Activated CD4-positive, alpha-beta T cell treated with anti-CD3 and anti-CD28 coated beads for 24 hours (primary cell): ENCODE data around the gene LPIN2.
A peak's percentile ranks its signal among the peaks of the same experiment; 100 is the strongest.
"Not testable (repeated sequence)": the region's sequence is repeated elsewhere in the genome, so short reads cannot be mapped to it uniquely, and the experiment has no call there.

Experiments used
- DNase-seq, 2 donors: peaks; one replicate each; pipeline ENCODE4 v3.0.0-alpha.2; 2020; ENCODE audit warnings: low read depth in 2 of 2

Gene LPIN2

GRCh38 chr18:3046216-3046808 lies 33.4 kb upstream of the LPIN2 start:
- no peak for DNase-seq

- no peak for DNase-seq
These were observed 32.2 kb upstream of the LPIN2 start for GRCh38 chr18:3044931-3045698.

- DNase-seq, result no peak
These were observed 29.4 kb upstream of the LPIN2 start for GRCh38 chr18:3042379-3042778.

- no peak for DNase-seq
These were observed 28.9 kb upstream of the LPIN2 start for GRCh38 chr18:3041843-3042242.

DNA sequence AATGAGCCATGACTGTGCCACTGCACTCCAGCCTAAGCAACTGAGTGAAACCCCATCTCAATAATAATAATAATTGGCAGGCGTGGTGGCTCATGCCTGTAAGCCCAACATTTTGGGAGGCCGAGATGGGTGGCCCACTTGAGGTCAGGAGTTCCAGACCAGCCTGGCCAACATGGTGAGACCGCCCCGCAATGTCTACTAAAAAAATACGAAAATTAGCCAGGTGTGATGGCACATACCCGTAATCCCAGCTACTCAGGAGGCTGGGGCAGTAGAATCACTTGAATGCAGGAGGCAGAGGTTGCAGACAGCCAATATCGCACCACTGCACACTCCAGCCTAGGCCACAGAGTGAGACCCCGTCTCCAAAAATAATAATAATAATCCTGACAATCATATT lies 27.9 kb upstream of the LPIN2 start:
- no peak for DNase-seq

DNA sequence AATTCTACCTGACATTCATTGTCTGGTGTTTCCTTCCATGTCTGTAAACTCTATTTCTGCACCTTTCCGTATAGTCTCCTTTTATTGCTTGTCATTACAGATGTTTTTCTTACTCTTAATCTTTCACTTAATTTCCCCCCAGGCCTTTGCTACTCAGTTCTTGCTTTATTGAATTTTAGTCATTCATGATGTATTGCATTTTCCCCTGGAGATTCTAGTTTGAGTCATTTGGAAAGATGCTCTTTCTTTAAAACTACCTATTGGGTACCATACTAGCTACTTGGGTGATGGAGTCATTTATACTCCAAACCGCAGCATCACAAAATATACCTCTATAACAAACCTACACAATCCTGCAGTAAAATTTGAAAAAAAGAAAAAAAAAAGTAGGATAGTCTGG lies 27.2 kb upstream of the LPIN2 start:
- DNase-seq, result no peak

DNA sequence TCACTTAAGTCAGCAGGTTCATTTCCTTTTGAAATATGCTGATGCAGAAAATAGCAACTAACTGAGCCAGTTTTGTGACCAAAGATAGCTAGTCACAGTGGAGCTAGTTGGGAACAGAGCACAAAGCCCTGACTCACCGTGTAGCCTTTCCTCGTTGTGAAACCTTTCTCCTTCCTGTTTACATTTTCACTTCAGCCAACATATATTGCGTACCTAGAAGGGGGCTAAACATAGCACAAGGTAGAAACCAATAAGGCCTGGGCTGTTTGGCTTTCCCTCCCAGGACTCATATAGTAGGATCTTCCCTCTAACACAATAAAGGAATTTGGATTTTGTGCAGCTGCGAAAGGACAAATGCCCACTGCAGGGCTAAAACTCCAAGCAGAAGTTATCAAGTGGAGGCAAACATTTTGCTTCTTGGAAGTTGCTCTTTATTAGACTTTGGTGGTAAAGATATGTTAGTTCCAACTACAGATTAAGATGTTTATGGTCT lies 24.5 kb upstream of the LPIN2 start:
- DNase-seq, result no peak

- DNase-seq, result no peak
These were observed 23.2 kb upstream of the LPIN2 start for GRCh38 chr18:3036108-3036507.

GRCh38 chr18:3035635-3036034 lies 22.7 kb upstream of the LPIN2 start:
- DNase-seq, result no peak

- DNase-seq, result no peak
These were observed 19.8 kb upstream of the LPIN2 start for GRCh38 chr18:3032721-3033120.

DNA sequence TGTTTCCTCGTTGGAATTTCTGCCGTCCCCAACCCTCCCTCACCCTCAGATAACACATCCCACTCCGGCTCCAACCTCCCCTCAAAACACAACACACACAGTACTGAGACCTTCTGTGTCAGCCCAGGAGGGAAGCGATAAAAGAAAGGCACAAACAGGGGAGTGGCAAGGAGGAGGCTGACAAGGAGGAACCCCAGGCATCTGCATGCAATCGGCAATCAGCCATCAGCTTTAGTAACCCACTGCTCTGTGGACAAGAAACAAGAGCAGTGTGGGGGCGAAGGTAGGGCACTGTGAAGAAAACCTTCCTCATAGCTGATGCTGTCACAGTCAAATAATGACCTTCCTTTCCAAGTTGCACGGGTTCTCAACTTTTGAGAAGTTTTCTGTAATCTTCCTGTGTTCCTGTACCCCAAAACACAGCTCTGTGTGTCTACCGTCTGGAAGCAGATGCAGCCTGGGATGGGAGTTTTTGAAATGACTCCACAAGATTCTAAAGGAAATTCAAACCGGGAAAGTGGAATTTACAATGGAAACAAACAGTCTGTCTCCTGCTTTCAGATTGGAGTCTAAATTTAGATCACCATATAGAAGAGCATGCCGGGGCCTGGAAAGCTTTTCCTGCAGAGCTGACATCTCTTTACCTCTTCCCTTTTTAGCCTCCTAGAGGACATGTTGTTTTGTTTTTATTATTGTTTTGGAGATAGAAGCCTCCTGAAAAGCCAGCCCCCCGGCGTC lies 16.4 kb upstream of the LPIN2 start:
- no peak for DNase-seq

DNA sequence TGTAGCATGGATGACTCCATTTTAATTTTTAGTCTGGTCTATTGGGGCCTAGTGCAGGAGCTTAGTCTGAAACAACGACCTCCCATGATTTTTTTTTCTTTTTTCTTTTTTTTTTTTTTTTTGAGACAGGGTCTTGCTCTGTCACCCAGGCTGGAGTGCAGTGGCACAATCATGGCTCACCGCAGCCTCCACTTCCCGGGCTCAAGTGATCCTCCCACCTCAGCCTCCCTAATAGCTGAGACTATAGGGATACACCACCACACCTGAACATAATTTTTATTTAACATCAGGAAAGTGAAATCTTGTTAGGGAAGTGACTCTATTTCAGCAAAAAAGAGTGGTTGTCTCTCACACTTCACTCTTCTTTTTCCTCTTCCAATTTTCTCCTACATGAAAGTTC lies 15.2 kb upstream of the LPIN2 start:
- not testable (repeated sequence) for DNase-seq

- DNase-seq, result no peak
These were observed 14.5 kb upstream of the LPIN2 start for GRCh38 chr18:3027370-3027891.

- no peak for DNase-seq
These were observed 12.6 kb upstream of the LPIN2 start for GRCh38 chr18:3025544-3025943.

GRCh38 chr18:3023603-3024002 lies 10.7 kb upstream of the LPIN2 start:
- not testable (repeated sequence) for DNase-seq

- DNase-seq, result no peak
These were observed 3.8 kb upstream of the LPIN2 start for GRCh38 chr18:3016585-3017297.

DNA sequence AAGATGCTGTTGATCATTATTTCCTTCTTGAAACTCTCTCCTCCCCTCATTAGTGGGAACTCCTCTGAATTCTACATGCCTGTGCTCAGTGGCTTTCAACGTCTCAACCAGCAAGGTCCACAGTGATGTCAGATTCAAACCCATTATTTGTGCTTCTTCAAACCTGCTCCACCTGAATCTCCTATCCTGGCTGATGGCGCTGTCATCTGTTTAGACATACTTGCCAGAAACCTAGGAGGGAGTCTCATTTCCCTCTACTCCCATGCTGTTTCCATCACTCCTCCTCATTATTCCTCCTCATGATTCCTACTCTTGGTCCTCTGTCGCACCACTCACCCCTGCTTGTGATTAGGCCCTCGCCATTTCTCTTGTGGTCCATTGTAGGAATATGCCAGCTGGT lies 2.9 kb upstream of the LPIN2 start:
- no peak for DNase-seq

GRCh38 chr18:3015204-3015592 lies 2.3 kb upstream of the LPIN2 start:
- DNase-seq, result no peak

DNA sequence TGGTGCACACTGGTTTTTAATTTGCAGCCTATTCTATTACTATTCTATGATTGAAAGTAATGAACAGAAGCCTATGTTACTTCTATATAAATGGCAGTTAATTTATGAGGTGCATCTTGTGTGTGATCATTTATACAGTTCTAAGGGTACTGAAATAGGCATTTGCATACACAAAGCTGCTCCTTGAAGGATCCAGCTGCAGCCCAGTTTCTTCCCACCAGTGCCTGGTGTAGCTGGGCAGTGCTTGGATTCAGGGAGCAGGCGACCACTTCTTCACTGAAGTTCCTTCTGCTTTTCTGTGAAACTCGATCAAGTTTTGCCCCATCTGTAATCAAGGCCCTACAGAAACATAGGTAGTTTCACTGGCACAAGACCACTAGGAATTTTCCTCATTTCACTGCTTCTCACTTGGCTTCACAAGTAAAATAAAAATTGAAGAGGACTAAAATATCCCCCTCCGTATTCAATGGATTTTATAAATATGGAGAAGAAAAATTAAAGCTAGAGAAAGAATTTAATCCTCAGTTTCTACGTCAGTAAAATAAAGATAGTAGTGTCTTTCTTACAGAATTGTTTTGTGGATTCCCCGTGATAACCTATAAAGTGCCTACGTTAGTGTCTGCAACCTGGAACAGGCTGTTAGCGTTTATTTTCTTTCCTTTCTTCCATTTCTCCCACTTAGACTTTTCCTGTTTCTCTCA lies 1.7 kb upstream of the LPIN2 start:
- no peak for DNase-seq

DNA sequence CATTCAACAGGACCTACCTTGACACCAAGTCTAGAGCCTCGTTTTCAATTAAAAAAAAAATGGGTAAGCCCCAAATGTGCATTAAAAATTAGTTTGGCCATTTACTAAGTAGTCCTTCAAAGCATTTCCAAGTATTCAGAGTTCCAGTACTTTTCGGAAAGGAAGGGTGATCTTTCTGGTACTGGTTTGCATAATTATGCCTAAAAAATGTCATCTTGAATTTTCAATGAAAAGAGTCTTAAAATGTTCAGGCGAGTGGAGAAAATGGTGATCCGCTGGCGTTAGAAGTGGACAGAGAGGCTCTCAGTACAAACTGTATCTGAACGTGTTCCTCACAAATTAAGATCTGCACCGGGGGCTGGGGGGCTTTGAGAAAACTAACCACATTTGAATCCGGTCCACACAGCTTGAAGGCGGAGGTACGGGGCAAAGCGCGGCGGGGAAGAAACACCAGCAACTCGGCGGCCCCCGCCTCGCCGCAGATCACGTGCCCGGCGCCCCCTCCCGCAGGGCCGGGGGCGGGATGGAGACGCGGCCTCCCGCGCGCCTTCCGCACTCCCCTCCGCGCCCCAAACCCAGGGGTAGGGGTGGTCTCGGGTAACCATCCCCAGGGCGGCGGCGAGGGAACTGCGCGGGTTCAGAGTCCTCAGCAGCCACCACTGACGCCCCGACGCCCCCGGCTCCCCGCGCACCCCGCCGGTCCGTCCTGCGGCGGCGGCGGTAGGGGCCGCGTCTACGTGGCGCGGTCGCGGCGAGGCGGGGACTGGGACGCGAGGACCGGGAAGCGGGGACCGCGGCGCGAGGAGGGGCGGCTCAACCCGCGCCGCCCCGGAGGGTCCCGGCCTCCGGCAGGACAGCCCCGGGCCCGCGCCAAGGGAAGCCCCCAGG lies 564 bp downstream of the LPIN2 start:
- peak; percentile 15 to 28 for DNase-seq
